NCI-H1092 (cell line): Measurements from ENCODE around the gene SLC5A1.
"Not testable (repeated sequence)": the region's sequence is repeated elsewhere in the genome, so short reads cannot be mapped to it uniquely, and the experiment has no call there.

Source experiments
- DNase-seq: peaks from one replicate; lab custom pipeline; 2025; lab: John Stamatoyannopoulos, UW

Gene SLC5A1

GRCh38 chr22:32088084-32088483, 45.0 kb downstream of the SLC5A1 start:
- DNase-seq = no peak

GRCh38 chr22:32097018-32097417, 54.0 kb downstream of the SLC5A1 start:
- no peak for DNase-seq

- no peak for DNase-seq
These were observed 54.9 kb downstream of the SLC5A1 start for GRCh38 chr22:32097881-32098499.

- DNase-seq = no peak
These were observed 57.6 kb downstream of the SLC5A1 start for GRCh38 chr22:32100711-32101110.

- no peak for DNase-seq
These were observed 60.7 kb downstream of the SLC5A1 start for GRCh38 chr22:32103658-32104315.

- DNase-seq = no peak
These were observed 63.9 kb downstream of the SLC5A1 start for GRCh38 chr22:32106930-32107329.

GRCh38 chr22:32112380-32112779, 69.3 kb downstream of the SLC5A1 start:
- DNase-seq = no peak

GRCh38 chr22:32119568-32120235, 76.6 kb downstream of the SLC5A1 start:
- DNase-seq = no peak

GRCh38 chr22:32120603-32121002, 77.5 kb downstream of the SLC5A1 start:
- DNase-seq = no peak

- no peak for DNase-seq
These were observed 79.8 kb downstream of the SLC5A1 start for GRCh38 chr22:32122899-32123298.

- DNase-seq = no peak
These were observed 80.6 kb downstream of the SLC5A1 start for GRCh38 chr22:32123657-32124056.

GRCh38 chr22:32127904-32128303, 84.8 kb downstream of the SLC5A1 start:
- no peak for DNase-seq

GRCh38 chr22:32130464-32130863, 87.4 kb downstream of the SLC5A1 start:
- DNase-seq = no peak

GRCh38 chr22:32132126-32132525, 89.1 kb downstream of the SLC5A1 start:
- no peak for DNase-seq

GRCh38 chr22:32132783-32133182, 89.7 kb downstream of the SLC5A1 start:
- no peak for DNase-seq

- not testable (repeated sequence) for DNase-seq
These were observed 91.7 kb downstream of the SLC5A1 start for GRCh38 chr22:32134796-32135195.

- not testable (repeated sequence) for DNase-seq
These were observed 92.9 kb downstream of the SLC5A1 start for GRCh38 chr22:32135958-32136357.

GRCh38 chr22:32136881-32137280, 93.8 kb downstream of the SLC5A1 start:
- DNase-seq = not testable (repeated sequence)

- DNase-seq = not testable (repeated sequence)
These were observed 94.8 kb downstream of the SLC5A1 start for GRCh38 chr22:32137731-32138324.

- not testable (repeated sequence) for DNase-seq
These were observed 95.5 kb downstream of the SLC5A1 start for GRCh38 chr22:32138576-32138975.

GRCh38 chr22:32140688-32141087, 97.6 kb downstream of the SLC5A1 start:
- not testable (repeated sequence) for DNase-seq

GRCh38 chr22:32142600-32142999, 99.5 kb downstream of the SLC5A1 start:
- no peak for DNase-seq
